CD4-positive, alpha-beta memory T cell (primary cell): ENCODE results near the gene MBD1. TPM values are rescaled to one million over a fixed set of nuclear protein-coding genes. Genes with fewer than 3 reads are reported as not detected.
"Not testable (repeated sequence)": the region's sequence is repeated elsewhere in the genome, so short reads cannot be mapped to it uniquely, and the experiment has no call there.

Source experiments
- CTCF ChIA-PET: fragments of 350-600 bp; sonication (Branson Sonifier 250); formaldehyde crosslinking; loops from one replicate; lab custom pipeline; 2021; ENCODE audit warnings: inconsistent platforms; ENCODE audit not compliant: partially characterized antibody; lab: Charles Lee
- POLR2A ChIA-PET: fragments of 350-600 bp; sonication (Branson Sonifier 250); formaldehyde crosslinking; loops from one replicate; lab custom pipeline; 2021; ENCODE audit not compliant: partially characterized antibody; lab: Charles Lee
- DNase-seq, 5 donors: peaks; one replicate each; pipeline versions ENCODE4 v3.0.0 to v3.0.0-alpha.2; 2020 to 2022; ENCODE audit warnings: mixed read lengths in 1 of 5
- H3K27ac ChIP-seq: one replicate; pipeline ENCODE4 v1.7.0; 2013; ENCODE audit warnings: low read depth, low read length
- H3K27me3 ChIP-seq: 2 replicates; pipeline ENCODE4 v1.7.0; 2013; ENCODE audit warnings: mild to moderate bottlenecking, low read length, moderate library complexity; ENCODE audit not compliant: insufficient read depth
- H3K36me3 ChIP-seq: 2 replicates; pipeline ENCODE4 v1.7.0; 2013; ENCODE audit warnings: mild to moderate bottlenecking, low read length, moderate library complexity; ENCODE audit not compliant: insufficient read depth
- H3K4me1 ChIP-seq: 2 replicates; pipeline ENCODE4 v1.7.0; 2013; ENCODE audit warnings: mild to moderate bottlenecking, low read length, moderate library complexity; ENCODE audit not compliant: insufficient read depth
- H3K4me3 ChIP-seq, 2 donors: one replicate each; pipeline ENCODE4 v1.7.0; 2013; ENCODE audit warnings: low read length in 2 of 2, mild to moderate bottlenecking in 1 of 2
- H3K9me3 ChIP-seq, 2 donors: one replicate each; pipeline ENCODE4 v1.7.0; 2013; ENCODE audit warnings: low read length in 2 of 2, control low read depth in 1 of 2; ENCODE audit not compliant: control insufficient read depth in 1 of 2
- H3K27ac Mint-ChIP-seq, 7 donors: one replicate each; pipeline ENCODE4 v1.8.0; 2020 to 2021; ENCODE audit warnings: mixed read lengths in 7 of 7, mild to moderate bottlenecking in 6 of 7, inconsistent platforms in 3 of 7, moderate library complexity in 3 of 7
- H3K27me3 Mint-ChIP-seq, 2 donors: one replicate each; pipeline ENCODE4 v1.8.0; 2020 to 2021; ENCODE audit warnings: mixed read lengths in 2 of 2
- H3K36me3 Mint-ChIP-seq, 2 donors: one replicate each; pipeline ENCODE4 v1.8.0; 2020 to 2021; ENCODE audit warnings: mixed read lengths in 2 of 2, inconsistent platforms in 1 of 2, mild to moderate bottlenecking in 1 of 2
- H3K4me1 Mint-ChIP-seq, 4 donors: one replicate each; pipeline ENCODE4 v1.8.0; 2020 to 2021; ENCODE audit warnings: mixed read lengths in 4 of 4, mild to moderate bottlenecking in 1 of 4
- H3K4me3 Mint-ChIP-seq, 8 donors: one replicate each; pipeline ENCODE4 v1.8.0; 2020 to 2021; ENCODE audit warnings: mixed read lengths in 8 of 8, mild to moderate bottlenecking in 7 of 8, moderate library complexity in 6 of 8, inconsistent platforms in 3 of 8
- H3K9me3 Mint-ChIP-seq, 8 donors: one replicate each; pipeline ENCODE4 v1.8.0; 2020 to 2021; ENCODE audit warnings: mixed read lengths in 8 of 8, mild to moderate bottlenecking in 5 of 8, inconsistent platforms in 3 of 8, moderate library complexity in 1 of 8
- intact Hi-C: fragments of 100-400 bp; cut with micrococcal nuclease; formaldehyde crosslinking; loops from one replicate; pipeline ENCODE4 v1.15.1; 2023
- polyA plus RNA-seq, 2 donors: library from polyadenylated mRNA; unstranded; fragments of 300-500 nt; fragmentation: Illumina TruSeq; gene quantifications; one replicate each; pipeline ENCODE4 v1.2.3, GENCODE V29; 2021
- total RNA-seq, 2 experiments: library from RNA; stranded (reverse); gene quantifications; one replicate each; pipeline ENCODE4 v1.2.3, GENCODE V29; 2021

MBD1 gene
- total and polyA plus RNA-seq, 4 experiments from 2014 or later = 24.5 to 144 (median 87.1) TPM

- CTCF ChIA-PET = interaction anchor here (0.7 kb wide), 1 partner anchor 11 kb away, joined by 3 read pairs; no protein-coding TSS in a partner anchor
- Mint-ChIP-seq H3K4me1 (peaks cover 9 to 23% (median 17%) of the 10 kb centered on the region in 4 donors), H3K27ac (no peak overlapping the region)
These were observed 18.3 kb downstream of the MBD1 start for GRCh38 chr18:50262977-50263376.

GRCh38 chr18:50250935-50251334, 30.4 kb downstream of the MBD1 start:
- Mint-ChIP-seq H3K4me1 (peaks cover 0 to 6% (median 2%) of the 10 kb centered on the region in 4 donors), H3K9me3 (no peaks in the 10 kb centered on the region), H3K36me3 (peaks cover 0 to 3% of the 10 kb centered on the region in 2 donors), H3K27ac (no peak overlapping the region), H3K27me3 (no peaks in the 10 kb centered on the region), H3K4me3 (no peak overlapping the region)
- intact Hi-C loops = no loop called here
- Histone ChIP-seq H3K9me3 (no peaks in the 10 kb centered on the region), H3K4me1 (no peaks in the 10 kb centered on the region), H3K4me3 (no peak overlapping the region), H3K27me3 (no peaks in the 10 kb centered on the region), H3K36me3 (no peaks in the 10 kb centered on the region), H3K27ac (no peak overlapping the region)
- no peak for DNase-seq
- ChIA-PET POLR2A (no interaction called here), CTCF (no interaction called here)

More at GRCh38 chr18:50262977-50263376, 18.3 kb downstream of the MBD1 start:
- H3K36me3 ChIP-seq = no peaks in the 10 kb centered on the region
- Mint-ChIP-seq H3K4me3 (no peak overlapping the region), H3K36me3 (peaks cover 3 to 4% of the 10 kb centered on the region in 2 donors), H3K27me3 (no peaks in the 10 kb centered on the region), H3K9me3 (peaks cover 0 to 2% (median 0%) of the 10 kb centered on the region in 8 donors)
- peaks cover 15% of the 10 kb centered on the region for H3K4me1 ChIP-seq
- no peak overlapping the region for H3K27ac ChIP-seq
- H3K4me3 ChIP-seq = no peak overlapping the region
- POLR2A ChIA-PET = interaction anchor here (2.1 kb wide), 1 partner anchor 112 kb away, joined by 4 read pairs; the partner anchor contains the start of gene SKA1
- intact Hi-C loops = no loop called here
- H3K27me3 ChIP-seq = no peaks in the 10 kb centered on the region
- H3K9me3 ChIP-seq = no peaks in the 10 kb centered on the region
- DNase-seq = no peak

GRCh38 chr18:50249576-50249975, 31.7 kb downstream of the MBD1 start:
- no peaks in the 10 kb centered on the region for H3K27me3 Mint-ChIP-seq
- no peak for DNase-seq
- H3K4me3 ChIP-seq = no peak overlapping the region
- intact Hi-C loops = no loop called here
- no peak overlapping the region for H3K27ac ChIP-seq
- POLR2A ChIA-PET = no interaction called here
- H3K36me3 Mint-ChIP-seq = no peaks in the 10 kb centered on the region
- H3K4me1 Mint-ChIP-seq = peaks cover 0 to 6% (median 2%) of the 10 kb centered on the region in 4 donors
- H3K36me3 ChIP-seq = no peaks in the 10 kb centered on the region
- no peaks in the 10 kb centered on the region for H3K9me3 ChIP-seq
- H3K4me1 ChIP-seq = no peaks in the 10 kb centered on the region
- no peaks in the 10 kb centered on the region for H3K9me3 Mint-ChIP-seq
- H3K4me3 Mint-ChIP-seq = no peak overlapping the region
- no peak overlapping the region for H3K27ac Mint-ChIP-seq
- H3K27me3 ChIP-seq = no peaks in the 10 kb centered on the region
- CTCF ChIA-PET = no interaction called here

GRCh38 chr18:50247561-50247960, 33.8 kb downstream of the MBD1 start:
- H3K9me3 ChIP-seq = no peaks in the 10 kb centered on the region
- H3K36me3 ChIP-seq = no peaks in the 10 kb centered on the region
- no peak overlapping the region for H3K27ac Mint-ChIP-seq
- peaks cover 3 to 11% of the 10 kb centered on the region in 2 donors for H3K27me3 Mint-ChIP-seq
- CTCF ChIA-PET = no interaction called here
- H3K9me3 Mint-ChIP-seq = peaks cover 0 to 8% (median 3%) of the 10 kb centered on the region in 8 donors
- no peak overlapping the region for H3K4me3 Mint-ChIP-seq
- no peak overlapping the region for H3K27ac ChIP-seq
- H3K4me1 Mint-ChIP-seq = peaks cover 0 to 6% (median 2%) of the 10 kb centered on the region in 4 donors
- no peaks in the 10 kb centered on the region for H3K36me3 Mint-ChIP-seq
- no peaks in the 10 kb centered on the region for H3K27me3 ChIP-seq
- no peak for DNase-seq
- no peaks in the 10 kb centered on the region for H3K4me1 ChIP-seq
- H3K4me3 ChIP-seq = no peak overlapping the region
- POLR2A ChIA-PET = no interaction called here
- intact Hi-C loops = no loop called here

GRCh38 chr18:50241768-50242167, 39.6 kb downstream of the MBD1 start:
- H3K4me3 ChIP-seq, H3K27ac Mint-ChIP-seq, H3K4me1 Mint-ChIP-seq, H3K9me3 ChIP-seq, POLR2A ChIA-PET, H3K36me3 ChIP-seq, H3K27me3 ChIP-seq, CTCF ChIA-PET, H3K4me1 ChIP-seq, DNase-seq, intact Hi-C loops, H3K27ac ChIP-seq, H3K4me3 Mint-ChIP-seq, H3K36me3 Mint-ChIP-seq: not testable (repeated sequence)
- Mint-ChIP-seq H3K27me3 (peaks cover 3 to 13% of the 10 kb centered on the region in 2 donors), H3K9me3 (peaks cover 0 to 34% (median 27%) of the 10 kb centered on the region in 8 donors)

- no peaks in the 10 kb centered on the region for H3K4me1 ChIP-seq
- POLR2A ChIA-PET = no interaction called here
- no peak overlapping the region for H3K4me3 Mint-ChIP-seq
These were observed 41.2 kb downstream of the MBD1 start for GRCh38 chr18:50240080-50240563.

GRCh38 chr18:50232419-50232818, 48.9 kb downstream of the MBD1 start:
- H3K4me1 Mint-ChIP-seq = no peaks in the 10 kb centered on the region
- no peak for DNase-seq
- ChIA-PET CTCF (no interaction called here), POLR2A (no interaction called here)
- H3K27ac ChIP-seq = no peak overlapping the region
- H3K27me3 ChIP-seq = no peaks in the 10 kb centered on the region
- H3K36me3 ChIP-seq = no peaks in the 10 kb centered on the region
- no peak overlapping the region for H3K27ac Mint-ChIP-seq
- peaks cover 7 to 18% of the 10 kb centered on the region in 2 donors for H3K27me3 Mint-ChIP-seq
- no peaks in the 10 kb centered on the region for H3K9me3 Mint-ChIP-seq
- no peaks in the 10 kb centered on the region for H3K4me1 ChIP-seq
- intact Hi-C loops = no loop called here
- no peaks in the 10 kb centered on the region for H3K9me3 ChIP-seq
- H3K36me3 Mint-ChIP-seq = no peaks in the 10 kb centered on the region
- H3K4me3 ChIP-seq = no peak overlapping the region
- no peak overlapping the region for H3K4me3 Mint-ChIP-seq

More at GRCh38 chr18:50240080-50240563, 41.2 kb downstream of the MBD1 start:
- intact Hi-C loops = no loop called here
- H3K36me3 Mint-ChIP-seq = peaks cover 5 to 9% of the 10 kb centered on the region in 2 donors
- H3K9me3 ChIP-seq = no peaks in the 10 kb centered on the region
- CTCF ChIA-PET = no interaction called here
- DNase-seq = no peak
- H3K27ac ChIP-seq = no peak overlapping the region
- no peak overlapping the region for H3K4me3 ChIP-seq
- H3K27ac Mint-ChIP-seq = no peak overlapping the region
- peaks cover 4 to 17% of the 10 kb centered on the region in 2 donors for H3K27me3 Mint-ChIP-seq
- no peaks in the 10 kb centered on the region for H3K36me3 ChIP-seq
- no peaks in the 10 kb centered on the region for H3K4me1 Mint-ChIP-seq
- no peaks in the 10 kb centered on the region for H3K27me3 ChIP-seq
- H3K9me3 Mint-ChIP-seq = peaks cover 0 to 34% (median 27%) of the 10 kb centered on the region in 8 donors
